Loucy (cell line): ENCODE data around the gene OLFM3.

Experiments used
- H2AFZ ChIP-seq: fragments of 200-600 bp; sonication (generic); 2 replicates; pipeline ENCODE4 v1.6.0; 2016; ENCODE audit warnings: antibody characterized with exemption, mild to moderate bottlenecking, low read length, moderate library complexity
- H3F3A ChIP-seq: fragments of 200-600 bp; 2 replicates; pipeline ENCODE4 v1.6.0; 2016; ENCODE audit warnings: antibody characterized with exemption, low read depth, mild to moderate bottlenecking
- H3K27me3 ChIP-seq: fragments of 200-600 bp; sonication (generic); 2 replicates; pipeline ENCODE4 v1.6.1; 2014; ENCODE audit warnings: low read length, mild to moderate bottlenecking; ENCODE audit not compliant: insufficient read depth, poor library complexity, severe bottlenecking
- H3K36me3 ChIP-seq: fragments of 200-600 bp; sonication (generic); 2 replicates; pipeline ENCODE4 v1.6.1; 2016; ENCODE audit warnings: low read length; ENCODE audit not compliant: insufficient read depth
- H3K4me1 ChIP-seq: fragments of 200-600 bp; sonication (generic); 2 replicates; pipeline ENCODE4 v1.5.1; 2014; ENCODE audit warnings: low read length, mild to moderate bottlenecking; ENCODE audit not compliant: insufficient read depth, poor library complexity, severe bottlenecking
- H3K4me2 ChIP-seq: fragments of 200-600 bp; sonication (generic); 2 replicates; pipeline ENCODE4 v1.6.0; 2014; ENCODE audit warnings: antibody characterized with exemption, low read length, low read depth, mild to moderate bottlenecking; ENCODE audit not compliant: poor library complexity, severe bottlenecking
- H3K4me3 ChIP-seq: fragments of 200-600 bp; sonication (generic); 2 replicates; pipeline ENCODE4 v1.5.1; 2014; ENCODE audit warnings: low read length, mild to moderate bottlenecking, mixed read lengths; ENCODE audit not compliant: poor library complexity, severe bottlenecking
- H3K79me2 ChIP-seq: fragments of 200-600 bp; sonication (generic); 2 replicates; pipeline ENCODE4 v1.6.1; 2014; ENCODE audit warnings: low read length; ENCODE audit not compliant: insufficient read depth
- H3K9ac ChIP-seq: fragments of 200-600 bp; sonication (generic); 2 replicates; pipeline ENCODE4 v1.6.0; 2014; ENCODE audit warnings: mild to moderate bottlenecking, low read depth, low read length, moderate library complexity; ENCODE audit not compliant: poor library complexity, severe bottlenecking
- H3K9me2 ChIP-seq: fragments of 200-600 bp; sonication (generic); replicated peaks from 2 replicates; pipeline ENCODE4 v1.6.1; 2016; ENCODE audit warnings: low read depth, low read length, mixed read lengths
- H3K9me3 ChIP-seq: fragments of 200-600 bp; sonication (generic); 2 replicates; pipeline ENCODE4 v1.6.1; 2014; ENCODE audit warnings: mild to moderate bottlenecking, antibody characterized with exemption, low read length, low read depth; ENCODE audit not compliant: insufficient read depth
- H4K20me1 ChIP-seq: fragments of 200-600 bp; sonication (generic); 2 replicates; pipeline ENCODE4 v1.6.0; 2014; ENCODE audit warnings: antibody characterized with exemption, low read length, mild to moderate bottlenecking; ENCODE audit not compliant: insufficient read depth, poor library complexity, severe bottlenecking
- EZH2phosphoT487 ChIP-seq: fragments of 200-600 bp; IDR thresholded peaks from 2 replicates; pipeline ENCODE4 v1.6.1; 2018; ENCODE audit warnings: antibody characterized with exemption, mild to moderate bottlenecking, moderate library complexity, borderline replicate concordance
- TF ChIP-seq, protein P1 (sequence below): fragments of 200-600 bp; sonication (generic); conservative IDR thresholded peaks from 2 replicates; pipeline ENCODE4 v1.5.1; 2014; ENCODE audit warnings: mild to moderate bottlenecking, antibody characterized with exemption, low read length

The OLFM3 gene

DNA sequence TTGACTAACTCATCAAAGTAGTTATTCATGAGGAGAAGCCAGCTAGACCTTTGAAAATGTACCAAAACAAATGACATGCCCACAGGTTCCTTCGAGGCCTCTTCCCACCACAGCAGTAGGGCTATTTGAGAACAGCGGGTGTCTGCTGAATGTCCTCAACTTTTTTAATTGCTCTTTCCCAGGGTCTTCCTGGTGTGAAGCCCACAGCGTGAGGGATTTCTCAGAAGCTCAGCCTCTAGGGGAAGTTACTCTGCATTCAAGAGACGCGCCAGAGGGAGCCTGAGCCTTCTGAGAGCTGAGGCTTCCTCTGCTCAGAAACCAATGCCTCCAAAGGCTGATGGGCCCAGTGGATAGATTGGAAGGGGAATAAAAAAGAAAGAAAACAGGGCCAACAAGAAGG lies 153.6 kb downstream of the OLFM3 start:
- no peaks in the 10 kb centered on the region for H4K20me1 ChIP-seq
- H3K9me2 ChIP-seq = no peaks in the 10 kb centered on the region
- H3K4me1 ChIP-seq = no peaks in the 10 kb centered on the region
- no peak overlapping the region for H3K4me2 ChIP-seq
- TF ChIP-seq, protein P1, sequence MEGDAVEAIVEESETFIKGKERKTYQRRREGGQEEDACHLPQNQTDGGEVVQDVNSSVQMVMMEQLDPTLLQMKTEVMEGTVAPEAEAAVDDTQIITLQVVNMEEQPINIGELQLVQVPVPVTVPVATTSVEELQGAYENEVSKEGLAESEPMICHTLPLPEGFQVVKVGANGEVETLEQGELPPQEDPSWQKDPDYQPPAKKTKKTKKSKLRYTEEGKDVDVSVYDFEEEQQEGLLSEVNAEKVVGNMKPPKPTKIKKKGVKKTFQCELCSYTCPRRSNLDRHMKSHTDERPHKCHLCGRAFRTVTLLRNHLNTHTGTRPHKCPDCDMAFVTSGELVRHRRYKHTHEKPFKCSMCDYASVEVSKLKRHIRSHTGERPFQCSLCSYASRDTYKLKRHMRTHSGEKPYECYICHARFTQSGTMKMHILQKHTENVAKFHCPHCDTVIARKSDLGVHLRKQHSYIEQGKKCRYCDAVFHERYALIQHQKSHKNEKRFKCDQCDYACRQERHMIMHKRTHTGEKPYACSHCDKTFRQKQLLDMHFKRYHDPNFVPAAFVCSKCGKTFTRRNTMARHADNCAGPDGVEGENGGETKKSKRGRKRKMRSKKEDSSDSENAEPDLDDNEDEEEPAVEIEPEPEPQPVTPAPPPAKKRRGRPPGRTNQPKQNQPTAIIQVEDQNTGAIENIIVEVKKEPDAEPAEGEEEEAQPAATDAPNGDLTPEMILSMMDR = no peak
- no peaks in the 10 kb centered on the region for H3K36me3 ChIP-seq
- no peaks in the 10 kb centered on the region for H3F3A ChIP-seq
- H3K9me3 ChIP-seq = no peaks in the 10 kb centered on the region
- H3K79me2 ChIP-seq = no peaks in the 10 kb centered on the region
- H3K27me3 ChIP-seq = no peaks in the 10 kb centered on the region
- no peak overlapping the region for H2AFZ ChIP-seq
- H3K4me3 ChIP-seq = no peak overlapping the region
- no peak overlapping the region for H3K9ac ChIP-seq

DNA sequence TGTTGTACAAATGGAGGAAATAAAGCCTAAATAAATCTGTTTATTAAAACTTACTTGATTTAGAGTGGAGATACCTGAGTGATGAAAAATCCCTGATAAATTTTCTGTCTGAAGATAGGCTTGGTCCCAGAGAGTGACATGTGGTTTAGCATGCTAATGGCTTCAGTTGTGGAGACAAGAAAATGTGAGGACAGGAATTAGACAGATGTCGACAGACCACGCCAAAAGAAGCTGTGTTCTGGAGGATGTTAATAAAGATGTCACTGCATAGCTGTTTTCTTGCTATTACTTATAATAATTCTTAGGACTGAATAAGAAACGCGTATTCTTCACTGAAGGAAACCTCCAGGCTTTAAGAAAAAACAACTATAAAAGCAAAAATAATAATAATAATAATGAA lies 154.9 kb downstream of the OLFM3 start:
- Histone ChIP-seq H3K27me3 (no peaks in the 10 kb centered on the region), H3K9ac (no peak overlapping the region), H4K20me1 (no peaks in the 10 kb centered on the region), H3K36me3 (no peaks in the 10 kb centered on the region), H3K79me2 (no peaks in the 10 kb centered on the region), H3K4me2 (no peak overlapping the region), H2AFZ (no peak overlapping the region), H3K9me3 (no peaks in the 10 kb centered on the region), H3F3A (no peaks in the 10 kb centered on the region), H3K4me3 (no peak overlapping the region), H3K4me1 (no peaks in the 10 kb centered on the region), H3K9me2 (no peaks in the 10 kb centered on the region)
- TF ChIP-seq, protein P1 = no peak
- TF ChIP-seq EZH2phosphoT487 = no peak

DNA sequence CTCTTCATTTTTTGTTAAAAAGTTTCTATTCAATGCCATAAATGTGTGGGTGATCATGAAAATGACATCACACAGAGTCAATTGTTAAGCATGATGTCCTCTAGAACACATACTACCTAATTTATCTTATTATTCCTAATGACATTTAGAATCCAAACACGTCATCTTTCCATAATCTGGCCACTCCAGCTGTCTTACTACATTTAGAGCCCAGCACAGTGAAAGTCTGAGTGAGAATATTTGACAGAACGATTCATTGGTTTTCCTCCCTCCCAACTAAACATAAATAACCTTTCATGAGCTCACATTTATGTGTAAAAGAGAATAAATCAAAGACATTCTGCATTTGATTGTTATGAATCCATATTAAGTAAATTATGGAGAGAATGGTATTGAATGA lies 160.7 kb downstream of the OLFM3 start:
- Histone ChIP-seq H3F3A (no peaks in the 10 kb centered on the region), H4K20me1 (no peaks in the 10 kb centered on the region), H2AFZ (no peak overlapping the region), H3K36me3 (no peaks in the 10 kb centered on the region), H3K4me1 (no peaks in the 10 kb centered on the region), H3K4me3 (no peak overlapping the region), H3K9ac (no peak overlapping the region), H3K9me2 (no peaks in the 10 kb centered on the region), H3K79me2 (no peaks in the 10 kb centered on the region), H3K27me3 (no peaks in the 10 kb centered on the region), H3K4me2 (no peak overlapping the region), H3K9me3 (no peaks in the 10 kb centered on the region)
- TF ChIP-seq, protein P1 = no peak
- TF ChIP-seq EZH2phosphoT487 = no peak
